Activated naive CD4-positive, alpha-beta T cell treated with anti-CD3 and anti-CD28 coated beads, Interleukin-2, amount 50 U/mL, for 72 hours (primary cell): Measurements from ENCODE around the gene SIDT1. TPM values are rescaled to one million over a fixed set of nuclear protein-coding genes. Genes with fewer than 3 reads are reported as not detected.

ENCODE experiments used
- ATAC-seq, 2 donors: fragments of 150-1000 bp; cut with Tn5 transposase; 2 replicates each; pipeline ENCODE4 v1.10.0; 2021; ENCODE audit warnings: mild to moderate bottlenecking in 2 of 2, moderate library complexity in 2 of 2
- DNase-seq, 2 donors: peaks; one replicate each; pipeline ENCODE4 v3.0.0; 2021 to 2022; ENCODE audit warnings: low spot score in 2 of 2
- H3K27ac Mint-ChIP-seq, 2 donors: one replicate each; pipeline ENCODE4 v1.8.0; 2022; ENCODE audit warnings: mild to moderate bottlenecking in 2 of 2, mixed read lengths in 2 of 2
- H3K36me3 Mint-ChIP-seq, 2 donors: one replicate each; pipeline ENCODE4 v1.8.0; 2022; ENCODE audit warnings: mixed read lengths in 2 of 2
- H3K9me3 Mint-ChIP-seq, 2 donors: one replicate each; pipeline ENCODE4 v1.8.0; 2022; ENCODE audit warnings: mixed read lengths in 2 of 2
- total RNA-seq, 2 donors: library from RNA; stranded (reverse); gene quantifications; one replicate each; pipeline ENCODE4 v1.2.3, GENCODE V29; 2022

SIDT1 gene
- total RNA-seq: 10 to 100 TPM; 12.1 to 44.7 TPM

DNA sequence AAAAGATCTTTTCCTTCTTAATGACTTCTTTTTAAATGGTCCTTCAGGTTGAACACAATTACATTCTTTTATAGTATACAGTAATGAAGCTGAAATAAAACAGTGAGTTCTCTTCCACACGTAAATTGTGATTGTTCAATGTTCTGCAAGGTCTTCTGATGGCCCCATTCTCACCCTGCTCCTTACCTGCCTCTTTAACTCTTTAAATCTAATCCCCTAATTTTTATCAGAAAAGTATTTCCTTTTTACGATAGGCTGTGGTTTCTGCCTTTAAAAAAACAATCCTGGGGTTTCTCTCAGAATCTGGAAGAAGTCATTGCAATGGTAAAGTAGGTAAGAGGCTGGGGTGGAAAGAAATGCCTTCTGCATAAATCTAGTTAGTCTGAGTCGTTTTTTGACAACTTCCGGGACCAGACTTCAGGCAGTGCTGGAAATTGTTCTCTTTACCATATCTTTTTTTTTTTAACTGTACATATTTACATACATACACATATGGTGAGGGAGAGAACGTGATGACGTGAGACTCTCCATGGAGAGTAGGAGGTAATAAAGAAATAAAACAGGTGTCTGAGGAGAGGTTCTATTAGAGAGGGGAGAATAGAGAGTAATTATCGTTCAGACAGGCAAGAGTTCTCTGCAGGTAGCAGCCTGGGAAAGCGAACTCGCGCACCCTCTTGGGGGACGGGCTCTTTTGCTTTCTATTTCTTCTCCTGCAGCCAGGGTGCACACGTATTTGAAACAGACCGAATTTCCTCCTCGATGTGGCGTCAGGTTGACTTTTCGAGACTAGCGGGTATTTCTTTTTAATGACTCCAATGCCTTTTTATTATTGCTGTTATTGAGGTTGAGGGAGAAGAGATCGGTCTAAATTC lies at the start of gene SIDT1:
Gene SIDT1 (plus strand): TSS at position 730 of the 872 bp plus-strand sequence. CDS start 467 bp downstream, outside the sequence.
- ATAC-seq: peak; percentile 73 to 83
- Mint-ChIP-seq H3K36me3 (peaks cover 18 to 24% of the 10 kb centered on the region in 2 donors), H3K9me3 (no peaks in the 10 kb centered on the region), H3K27ac (peak within 1 kb of the TSS; percentile 96 to 99)
- DNase-seq: peak; percentile 59 to 66

DNA sequence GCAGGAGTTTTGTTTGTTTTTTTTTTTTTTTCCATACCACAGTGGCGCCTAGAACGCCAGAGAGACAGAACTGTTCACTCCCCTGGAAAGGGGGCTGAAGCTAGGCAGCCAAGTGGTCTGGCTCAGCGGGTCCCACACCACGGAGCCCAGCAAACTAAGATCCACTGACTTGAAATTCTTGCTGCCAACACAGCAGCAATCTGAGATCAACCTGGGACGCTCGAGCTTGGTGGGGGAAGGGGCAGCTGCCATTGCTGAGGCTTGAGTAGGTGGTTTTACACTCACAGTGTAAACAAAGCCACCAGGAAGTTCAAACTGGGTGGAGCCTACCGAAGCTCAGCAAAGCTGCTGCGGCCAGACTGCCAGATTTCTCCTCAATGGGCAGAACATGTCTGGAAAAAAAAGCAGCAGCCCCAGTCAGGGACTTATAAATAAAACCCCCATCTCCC lies 47.2 kb upstream of the SIDT1 start:
- Mint-ChIP-seq H3K36me3 (peaks cover 14 to 18% of the 10 kb centered on the region in 2 donors), H3K27ac (peak overlapping the region in 1 of 2 donors; percentile 9), H3K9me3 (peaks cover 4 to 12% of the 10 kb centered on the region in 2 donors)
- no peak for ATAC-seq
- no peak for DNase-seq

DNA sequence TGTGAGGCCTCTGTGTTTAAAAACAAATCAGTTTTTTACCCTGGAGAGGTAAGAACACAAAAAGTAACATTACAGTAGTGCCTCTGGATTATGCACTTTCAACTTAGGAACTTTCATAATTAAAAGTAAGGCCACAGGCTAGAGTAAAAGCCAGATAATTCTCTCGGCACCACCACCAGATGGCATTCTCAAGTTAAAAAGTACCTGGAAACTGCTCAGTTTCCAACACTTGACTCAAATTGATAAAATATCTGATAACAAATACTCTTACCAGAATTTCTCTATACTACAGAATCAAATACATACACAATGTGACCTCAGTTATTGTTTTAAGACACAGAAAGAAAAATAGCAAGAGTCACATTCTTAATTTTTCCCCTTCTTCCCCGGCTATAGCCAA lies 37.3 kb upstream of the SIDT1 start:
- ATAC-seq (no peak), DNase-seq (no peak)
- no peak overlapping the region for H3K27ac Mint-ChIP-seq
- no peaks in the 10 kb centered on the region for H3K9me3 Mint-ChIP-seq
- H3K36me3 Mint-ChIP-seq: peaks cover 0 to 12% of the 10 kb centered on the region in 2 donors

DNA sequence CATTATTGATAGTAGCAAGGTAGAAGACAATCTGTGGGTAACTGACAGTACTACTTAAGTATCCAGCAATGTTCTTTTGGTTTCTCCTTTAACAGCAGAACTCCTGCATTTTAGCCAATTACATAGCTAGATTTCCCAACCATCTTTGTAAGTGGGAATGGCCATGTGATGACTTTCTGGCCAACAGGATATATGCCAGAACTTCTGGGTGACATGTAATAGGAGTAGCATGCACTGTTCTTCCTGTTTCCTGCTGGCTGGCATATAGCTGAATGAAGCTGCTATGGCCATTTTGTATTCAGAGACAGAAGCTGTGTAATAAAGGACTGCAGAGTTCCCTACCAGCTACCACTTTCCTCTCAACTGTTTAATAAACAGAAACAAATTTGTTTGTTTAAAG lies 35.4 kb upstream of the SIDT1 start:
- ATAC-seq: no peak
- no peak for DNase-seq
- Mint-ChIP-seq H3K36me3 (peaks cover 0 to 6% of the 10 kb centered on the region in 2 donors), H3K9me3 (no peaks in the 10 kb centered on the region), H3K27ac (no peak overlapping the region)

DNA sequence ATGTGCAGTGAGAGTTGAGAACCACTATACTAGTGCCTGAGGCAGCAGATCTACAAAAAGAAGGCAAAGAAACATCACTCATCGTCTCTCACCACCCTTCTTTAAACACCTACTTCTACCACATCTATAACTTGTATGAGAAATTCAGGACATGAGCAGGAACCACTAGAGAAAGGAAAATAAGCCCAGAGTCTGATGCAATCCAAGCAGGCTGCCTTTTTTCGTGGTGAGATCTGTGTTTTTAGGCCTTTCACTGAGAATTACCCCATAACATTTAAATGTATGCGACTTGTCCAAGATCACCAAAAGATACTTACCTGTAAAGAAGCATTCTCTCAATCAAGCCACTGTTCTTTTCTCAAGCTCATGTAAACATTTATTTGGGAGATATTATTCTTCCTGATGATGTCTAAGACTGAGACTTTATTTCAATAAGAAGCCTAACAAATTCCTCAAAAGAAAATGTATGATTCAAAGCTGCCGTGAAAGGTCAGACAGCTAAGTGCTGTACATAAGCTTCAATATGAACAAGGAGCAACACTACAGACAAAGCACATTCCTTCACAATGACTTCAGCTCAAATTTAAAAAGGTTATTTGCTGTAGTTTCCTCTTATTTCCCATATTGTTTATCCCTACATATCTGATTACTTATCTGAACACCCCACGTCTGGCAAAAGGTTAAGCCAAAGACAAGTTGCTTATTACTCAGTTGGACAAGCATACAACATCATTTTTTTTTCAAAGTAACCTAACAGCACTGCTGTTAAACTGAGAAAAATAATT lies 33.9 kb upstream of the SIDT1 start:
- no peak for ATAC-seq
- DNase-seq: no peak
- Mint-ChIP-seq H3K9me3 (no peaks in the 10 kb centered on the region), H3K36me3 (peaks cover 0 to 6% of the 10 kb centered on the region in 2 donors), H3K27ac (no peak overlapping the region)

DNA sequence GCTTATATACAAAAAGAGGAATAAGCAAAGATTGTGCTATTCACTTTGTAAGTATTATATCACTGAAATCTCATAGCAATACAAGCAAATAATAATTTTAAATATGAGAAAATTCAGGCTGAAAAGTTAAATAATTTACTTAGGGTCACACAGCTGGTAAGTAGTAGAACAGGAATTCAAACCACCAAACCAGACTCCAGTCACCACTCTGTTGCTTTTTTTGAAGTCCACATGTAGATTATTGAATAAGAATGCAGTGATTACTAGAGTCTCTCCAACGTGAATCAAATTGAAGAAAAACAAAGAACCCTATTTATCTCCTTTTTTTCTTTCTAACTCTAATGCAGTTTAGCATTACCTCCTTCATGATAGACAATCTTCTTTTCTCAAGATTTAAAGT lies 33.3 kb upstream of the SIDT1 start:
- Mint-ChIP-seq H3K9me3 (no peaks in the 10 kb centered on the region), H3K36me3 (peaks cover 0 to 6% of the 10 kb centered on the region in 2 donors), H3K27ac (no peak overlapping the region)
- ATAC-seq: no peak
- no peak for DNase-seq

DNA sequence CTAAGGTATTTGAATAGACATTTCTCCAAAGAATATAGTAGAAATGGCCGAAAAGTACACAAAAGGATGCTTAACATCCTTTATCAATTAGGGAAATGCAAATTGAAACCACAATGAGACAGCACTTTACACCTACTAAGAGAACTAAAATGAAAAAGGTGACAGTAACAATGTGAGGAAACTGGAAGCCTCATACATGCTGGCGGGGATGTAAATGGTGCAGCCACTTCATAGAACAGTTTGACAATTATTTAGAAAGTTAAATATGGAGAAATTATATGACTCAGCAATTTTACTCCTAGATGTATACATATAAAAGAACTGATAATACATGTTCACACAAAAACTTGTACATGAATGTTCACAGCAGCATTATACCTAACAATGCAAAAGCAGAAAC lies 30.8 kb upstream of the SIDT1 start:
- ATAC-seq: no peak
- no peaks in the 10 kb centered on the region for H3K36me3 Mint-ChIP-seq
- H3K9me3 Mint-ChIP-seq: no peaks in the 10 kb centered on the region
- H3K27ac Mint-ChIP-seq: no peak overlapping the region
- no peak for DNase-seq

DNA sequence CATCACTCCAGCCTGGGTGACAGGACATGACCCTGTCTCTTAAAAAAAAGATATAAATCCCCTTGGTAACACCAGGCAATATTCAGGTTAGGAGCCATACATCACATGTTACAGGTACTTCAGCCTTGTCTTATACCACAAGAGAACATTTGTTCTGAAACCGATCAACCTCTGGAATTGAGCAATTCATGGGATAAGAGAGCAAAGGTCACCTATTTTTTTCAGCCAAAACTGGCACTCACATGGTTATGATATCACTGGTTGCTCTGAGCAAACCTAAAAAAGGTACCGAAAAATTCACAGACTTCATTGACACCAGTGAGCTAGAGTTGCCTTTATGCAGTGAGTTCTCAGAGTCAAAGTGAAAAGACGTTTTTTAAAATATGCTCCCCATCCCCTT lies 26.5 kb upstream of the SIDT1 start:
- ATAC-seq (no peak), DNase-seq (no peak)
- H3K36me3 Mint-ChIP-seq: peaks cover 0 to 9% of the 10 kb centered on the region in 2 donors
- no peaks in the 10 kb centered on the region for H3K9me3 Mint-ChIP-seq
- H3K27ac Mint-ChIP-seq: no peak overlapping the region

DNA sequence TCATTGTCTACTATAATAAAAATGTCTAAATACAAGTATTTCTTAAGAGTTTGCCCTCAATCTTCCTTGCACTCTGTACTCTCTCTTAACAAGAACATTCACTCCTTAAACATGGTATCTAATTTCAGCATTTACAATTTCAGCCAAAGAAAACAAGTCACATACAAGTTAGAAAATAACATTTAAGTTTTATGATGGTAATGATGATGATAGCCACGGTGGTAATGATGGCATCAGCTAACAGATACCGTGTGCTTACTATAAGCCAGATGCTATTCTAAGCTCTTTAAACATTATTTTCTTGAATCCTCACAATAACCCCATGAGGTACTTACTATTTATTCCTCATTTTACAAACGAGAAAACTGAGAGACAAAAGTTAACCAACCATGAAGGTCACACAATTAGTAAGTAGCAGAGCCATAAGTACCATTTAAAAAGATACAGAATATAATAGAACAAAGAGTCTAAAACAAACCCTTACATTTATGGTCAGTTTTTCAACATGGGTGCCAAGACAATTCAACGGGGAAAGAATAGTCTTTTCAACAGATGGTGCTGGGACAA lies 24.8 kb upstream of the SIDT1 start:
- DNase-seq: no peak
- ATAC-seq: no peak
- no peak overlapping the region for H3K27ac Mint-ChIP-seq
- H3K9me3 Mint-ChIP-seq: no peaks in the 10 kb centered on the region
- peaks cover 0 to 14% of the 10 kb centered on the region in 2 donors for H3K36me3 Mint-ChIP-seq

DNA sequence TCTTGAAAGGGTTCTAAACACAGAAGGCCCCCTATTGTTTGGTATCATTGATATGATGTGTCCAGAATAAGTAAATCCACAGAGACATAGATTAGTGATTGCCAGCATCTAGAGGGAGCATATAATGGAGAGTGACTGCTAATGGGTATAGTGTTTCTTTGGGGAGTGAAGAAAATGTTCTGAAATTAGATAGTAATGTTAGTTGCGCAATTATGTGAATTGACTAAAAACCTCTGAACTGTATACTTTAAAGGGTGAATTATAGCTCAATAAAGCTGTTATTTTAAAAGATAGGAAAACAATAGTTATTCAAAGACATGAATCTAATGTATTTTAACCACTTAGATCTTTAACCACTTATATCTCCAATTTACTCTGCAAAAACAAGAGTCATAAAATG lies 23.4 kb upstream of the SIDT1 start:
- ATAC-seq (no peak), DNase-seq (no peak)
- no peak overlapping the region for H3K27ac Mint-ChIP-seq
- no peaks in the 10 kb centered on the region for H3K9me3 Mint-ChIP-seq
- H3K36me3 Mint-ChIP-seq: peaks cover 0 to 14% of the 10 kb centered on the region in 2 donors

DNA sequence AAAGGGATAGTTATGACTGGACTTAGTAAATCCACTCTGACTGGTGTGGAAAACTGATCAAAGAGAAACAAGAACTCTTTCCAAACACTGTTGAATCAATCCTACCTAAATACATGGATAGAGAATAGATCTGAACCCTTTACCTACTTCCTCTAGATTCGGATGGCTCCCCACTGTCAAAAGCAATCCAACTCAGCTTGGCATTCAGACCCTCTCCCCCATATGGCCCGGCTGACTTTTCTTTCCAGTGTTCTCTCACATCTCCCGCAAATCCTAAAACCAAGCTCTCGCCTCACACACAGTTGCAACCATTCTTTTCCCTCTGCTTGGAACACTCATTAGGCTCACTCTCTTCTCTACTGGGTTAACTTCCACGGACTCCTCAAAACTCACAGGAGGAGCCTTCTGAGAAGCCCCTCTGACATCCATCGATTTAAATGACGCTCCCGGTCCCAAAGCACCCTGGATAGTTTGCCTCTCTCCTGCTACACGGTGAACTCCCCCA lies 18.0 kb upstream of the SIDT1 start:
- H3K9me3 Mint-ChIP-seq: no peaks in the 10 kb centered on the region
- no peak overlapping the region for H3K27ac Mint-ChIP-seq
- peak; percentile 34 to 40 for ATAC-seq
- DNase-seq: no peak
- H3K36me3 Mint-ChIP-seq: peaks cover 0 to 14% of the 10 kb centered on the region in 2 donors

DNA sequence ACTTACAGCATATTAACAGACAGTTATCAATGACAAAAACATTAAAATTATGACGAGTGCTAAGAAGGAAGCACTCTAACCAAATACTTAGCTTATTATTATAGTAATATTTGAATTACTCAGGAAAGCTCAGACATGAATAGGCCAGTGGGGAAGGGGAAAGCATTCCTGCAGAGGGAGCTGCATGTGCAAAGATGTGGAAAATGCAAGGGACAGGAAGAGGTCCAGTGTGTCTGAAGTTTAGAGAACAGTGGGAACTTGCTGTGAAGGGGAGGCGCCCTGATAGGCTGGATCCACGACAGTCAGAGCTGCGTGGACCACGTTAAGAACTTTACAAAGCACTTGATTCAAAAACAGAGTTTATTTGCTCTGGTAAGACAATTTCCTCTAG lies 16.2 kb upstream of the SIDT1 start:
- no peak for DNase-seq
- no peak overlapping the region for H3K27ac Mint-ChIP-seq
- no peaks in the 10 kb centered on the region for H3K9me3 Mint-ChIP-seq
- peaks cover 0 to 4% of the 10 kb centered on the region in 2 donors for H3K36me3 Mint-ChIP-seq
- ATAC-seq: no peak

DNA sequence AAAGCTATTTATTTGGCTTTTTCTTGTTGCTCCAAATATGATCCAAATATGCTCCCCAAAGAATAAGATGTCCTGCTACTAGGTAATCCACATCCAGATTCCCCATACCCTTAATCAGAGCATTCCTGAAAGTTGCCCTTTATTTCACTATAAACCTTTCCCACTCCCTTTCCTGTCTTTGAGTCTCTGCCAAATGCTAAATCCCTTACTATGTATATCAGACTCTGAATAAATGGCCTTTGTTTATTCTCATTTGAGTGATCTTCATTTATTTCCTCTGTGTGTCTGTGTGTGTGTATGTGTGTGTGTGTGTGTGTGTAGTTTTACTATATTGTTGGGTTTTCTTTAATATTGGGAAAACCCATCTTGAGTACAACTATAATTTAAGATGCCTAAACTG lies 10.4 kb upstream of the SIDT1 start:
- no peak for DNase-seq
- Mint-ChIP-seq H3K9me3 (no peaks in the 10 kb centered on the region), H3K36me3 (no peaks in the 10 kb centered on the region)

DNA sequence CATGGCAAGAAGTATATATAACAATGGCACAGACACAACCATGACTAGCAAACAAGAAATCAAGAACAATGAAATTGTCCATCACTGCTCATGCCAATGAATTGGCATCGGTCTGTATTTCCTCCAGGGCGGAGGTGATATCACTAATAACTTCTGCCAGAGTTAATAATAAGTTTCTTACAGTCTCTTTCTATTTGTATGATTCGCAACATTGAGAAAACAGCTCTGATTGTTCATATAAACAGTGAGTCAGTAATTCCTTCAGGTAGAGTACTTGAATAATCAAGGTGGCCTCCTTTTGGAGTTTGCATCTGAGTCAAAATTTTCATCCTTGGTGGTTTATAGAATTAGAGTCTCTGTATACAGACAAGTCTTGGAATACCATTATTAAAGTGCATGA lies 9.1 kb upstream of the SIDT1 start:
- Mint-ChIP-seq H3K9me3 (no peaks in the 10 kb centered on the region), H3K36me3 (no peaks in the 10 kb centered on the region), H3K27ac (no peak overlapping the region)
- no peak for ATAC-seq
- DNase-seq: no peak

More for the DNA sequence above, 10.4 kb upstream of the SIDT1 start:
- H3K27ac Mint-ChIP-seq: no peak overlapping the region
- ATAC-seq: no peak

DNA sequence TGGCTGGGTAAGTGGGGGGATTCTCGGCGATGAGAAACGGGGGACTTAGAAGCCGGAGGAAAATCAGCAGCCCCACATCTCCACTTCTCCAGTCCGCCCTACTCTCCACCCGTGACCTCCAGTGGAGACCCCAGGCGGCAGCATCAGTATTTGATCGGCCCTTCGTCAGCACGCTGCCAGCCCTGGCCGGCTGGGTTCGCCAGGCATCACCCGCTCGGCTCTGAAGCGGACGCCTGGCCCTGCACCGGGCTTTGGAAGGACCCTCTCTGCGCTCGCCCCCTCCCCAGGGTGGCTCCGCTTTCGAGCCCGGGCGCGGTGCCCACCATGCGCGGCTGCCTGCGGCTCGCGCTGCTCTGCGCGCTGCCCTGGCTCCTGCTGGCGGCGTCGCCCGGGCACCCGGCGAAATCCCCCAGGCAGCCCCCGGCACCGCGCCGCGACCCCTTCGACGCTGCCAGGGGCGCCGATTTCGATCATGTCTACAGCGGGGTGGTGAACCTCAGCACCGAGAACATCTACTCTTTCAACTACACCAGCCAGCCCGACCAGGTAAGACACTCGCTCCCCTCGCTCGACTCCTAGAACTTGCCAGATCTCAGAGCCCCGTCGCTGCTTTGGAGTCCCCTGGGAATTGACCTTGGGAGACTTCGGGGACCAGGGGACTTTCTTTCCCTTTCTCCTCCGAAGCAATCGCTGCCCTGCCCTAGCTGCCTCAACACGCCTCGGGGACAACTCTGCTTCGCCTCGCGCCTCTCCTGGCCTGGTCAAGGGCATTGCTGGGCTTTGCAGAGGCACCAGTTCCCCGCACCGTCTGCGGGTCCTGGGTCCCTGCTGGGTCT lies 561 bp downstream of the SIDT1 start:
- Mint-ChIP-seq H3K27ac (peak overlapping the region; percentile 96 to 99), H3K36me3 (peaks cover 18 to 24% of the 10 kb centered on the region in 2 donors), H3K9me3 (no peaks in the 10 kb centered on the region)
- ATAC-seq (peak; percentile 48 to 59), DNase-seq (peak; percentile 34 to 60)

DNA sequence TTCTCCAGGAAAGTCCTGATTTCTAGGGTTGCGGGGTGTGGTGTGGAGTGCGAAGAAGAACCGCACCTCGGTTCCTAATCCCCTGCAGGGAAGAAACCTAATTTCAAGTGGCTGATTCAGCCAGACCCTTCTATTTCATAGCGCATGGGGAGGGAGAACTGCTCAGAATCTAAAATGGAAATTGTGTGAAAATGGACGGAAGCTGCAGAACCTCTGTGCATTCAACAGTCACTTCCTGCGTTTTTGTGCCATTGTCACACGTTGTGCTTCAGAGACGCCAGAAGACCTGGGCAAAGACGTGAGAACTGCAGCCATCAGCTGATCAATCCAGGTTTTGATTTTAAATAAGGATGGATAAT lies 1.2 kb downstream of the SIDT1 start:
- Mint-ChIP-seq H3K9me3 (no peaks in the 10 kb centered on the region), H3K27ac (peak overlapping the region; percentile 96 to 97), H3K36me3 (peaks cover 18 to 24% of the 10 kb centered on the region in 2 donors)
- peak in 1 of 2 donors; percentile 33 for DNase-seq
- ATAC-seq: peak; percentile 33 to 54
